ENCODE data around the gene LZTS2.

DNA sequence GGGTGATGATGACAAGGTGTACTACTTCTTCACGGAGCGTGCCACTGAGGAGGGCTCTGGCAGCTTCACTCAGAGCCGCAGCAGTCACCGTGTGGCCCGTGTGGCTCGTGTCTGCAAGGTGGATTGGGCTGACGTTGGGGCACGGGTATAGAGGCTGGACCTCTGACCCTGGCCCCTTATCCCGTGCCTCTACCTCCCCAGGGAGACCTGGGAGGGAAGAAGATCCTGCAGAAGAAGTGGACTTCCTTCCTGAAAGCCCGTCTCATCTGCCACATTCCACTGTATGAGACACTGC is 20.8 kb upstream of the LZTS2 start:
- TF ChIP-seq, protein P1, sequence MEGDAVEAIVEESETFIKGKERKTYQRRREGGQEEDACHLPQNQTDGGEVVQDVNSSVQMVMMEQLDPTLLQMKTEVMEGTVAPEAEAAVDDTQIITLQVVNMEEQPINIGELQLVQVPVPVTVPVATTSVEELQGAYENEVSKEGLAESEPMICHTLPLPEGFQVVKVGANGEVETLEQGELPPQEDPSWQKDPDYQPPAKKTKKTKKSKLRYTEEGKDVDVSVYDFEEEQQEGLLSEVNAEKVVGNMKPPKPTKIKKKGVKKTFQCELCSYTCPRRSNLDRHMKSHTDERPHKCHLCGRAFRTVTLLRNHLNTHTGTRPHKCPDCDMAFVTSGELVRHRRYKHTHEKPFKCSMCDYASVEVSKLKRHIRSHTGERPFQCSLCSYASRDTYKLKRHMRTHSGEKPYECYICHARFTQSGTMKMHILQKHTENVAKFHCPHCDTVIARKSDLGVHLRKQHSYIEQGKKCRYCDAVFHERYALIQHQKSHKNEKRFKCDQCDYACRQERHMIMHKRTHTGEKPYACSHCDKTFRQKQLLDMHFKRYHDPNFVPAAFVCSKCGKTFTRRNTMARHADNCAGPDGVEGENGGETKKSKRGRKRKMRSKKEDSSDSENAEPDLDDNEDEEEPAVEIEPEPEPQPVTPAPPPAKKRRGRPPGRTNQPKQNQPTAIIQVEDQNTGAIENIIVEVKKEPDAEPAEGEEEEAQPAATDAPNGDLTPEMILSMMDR (IDR thresholded peaks at IDR 0.05): no peak
- TF ChIP-seq POLR2A (IDR thresholded peaks at IDR 0.05) (no peak), POLR2AphosphoS5 (IDR thresholded peaks at IDR 0.05) (no peak)
